NCI-H82 (cell line): ENCODE results near the gene SNX1.

ENCODE experiments used
- DNase-seq: peaks from one replicate; lab custom pipeline; 2025; lab: John Stamatoyannopoulos, UW

SNX1 gene

DNA sequence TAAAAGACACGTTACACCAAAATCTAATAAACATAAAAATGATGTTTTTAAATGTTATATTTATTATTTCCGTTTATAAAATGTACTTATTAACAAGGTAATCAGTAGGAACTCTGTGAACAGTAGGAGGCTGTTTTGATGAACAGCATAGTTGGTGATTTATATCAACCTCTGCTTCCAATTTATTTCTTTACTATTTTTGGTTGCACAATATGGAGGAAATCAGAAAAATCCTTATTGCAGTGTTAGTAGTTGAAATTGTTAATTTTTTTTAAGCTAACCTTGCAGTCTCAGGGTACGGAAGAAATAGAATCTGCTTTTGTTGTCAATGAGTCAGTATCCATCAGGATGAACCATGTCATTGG is 50.7 kb downstream of the SNX1 start:
- DNase-seq, result no peak

GRCh38 chr15:64146885-64147681 is 51.3 kb downstream of the SNX1 start:
- no peak for DNase-seq

DNA sequence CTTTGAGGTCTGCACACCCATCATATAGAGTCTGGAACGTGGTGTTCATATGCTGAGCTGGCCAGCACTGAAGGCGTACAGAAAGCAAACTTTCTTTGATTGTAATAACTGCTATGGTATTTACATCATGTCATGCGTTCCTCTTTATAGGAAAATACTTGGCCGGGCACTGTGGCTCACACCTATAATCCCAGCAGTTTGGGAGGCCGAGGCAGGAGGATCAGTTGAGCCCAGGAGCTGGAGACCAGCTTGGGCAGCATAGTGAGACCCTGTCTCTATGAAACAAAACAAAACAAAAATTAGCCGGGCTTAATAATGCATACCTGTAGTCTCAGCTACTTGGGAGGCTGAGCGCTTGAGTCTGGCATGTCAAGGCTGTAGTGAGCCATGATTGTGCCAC is 52.4 kb downstream of the SNX1 start:
- DNase-seq, result no peak

- DNase-seq, result no peak
These were observed 52.8 kb downstream of the SNX1 start for GRCh38 chr15:64148581-64148980.

- peak; percentile 62 for DNase-seq
These were observed 53.6 kb downstream of the SNX1 start for GRCh38 chr15:64149424-64149823.

- DNase-seq, result no peak
These were observed 54.3 kb downstream of the SNX1 start for GRCh38 chr15:64149893-64150578.

DNA sequence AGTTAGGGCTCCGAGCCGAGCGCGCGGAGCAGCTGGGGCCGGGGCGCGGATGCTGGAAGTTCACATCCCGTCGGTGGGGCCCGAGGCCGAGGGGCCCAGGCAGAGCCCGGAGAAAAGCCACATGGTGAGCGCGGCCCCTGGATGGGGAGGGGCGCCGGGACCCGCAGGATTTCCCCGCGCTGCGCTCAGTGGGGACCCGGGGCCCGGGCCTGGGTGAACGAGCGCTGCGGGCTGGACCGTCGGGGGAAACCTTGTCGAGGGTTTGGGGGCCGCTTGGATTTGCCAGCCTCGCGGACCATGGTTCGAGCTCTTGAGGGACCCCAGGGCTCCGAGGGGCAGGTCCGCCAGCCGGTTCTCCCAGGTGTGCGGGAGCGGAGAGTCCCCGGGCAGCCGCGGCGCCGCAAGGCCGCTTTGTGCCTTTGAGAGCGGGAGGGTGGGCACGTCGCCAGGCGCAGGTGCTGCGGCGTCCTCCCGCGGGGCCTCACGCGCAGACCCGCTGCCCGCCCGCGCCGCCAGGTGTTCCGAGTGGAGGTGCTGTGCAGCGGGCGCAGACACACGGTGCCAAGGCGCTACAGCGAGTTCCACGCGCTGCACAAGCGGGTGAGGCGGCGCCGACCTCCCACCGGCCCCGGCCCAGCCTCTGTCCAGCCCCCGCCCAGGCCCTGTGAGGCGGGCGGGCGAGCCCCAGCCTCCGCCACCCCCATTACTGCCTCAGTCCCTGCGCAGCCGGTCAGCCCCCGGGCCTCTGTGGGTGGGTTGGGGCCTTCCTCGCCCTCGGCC is 56.1 kb downstream of the SNX1 start, which contains the start of gene SNX22:
SNX22 (plus strand) TSS at position 5 of the 780 bp plus-strand sequence; CDS start at position 50, 45 bp downstream.
- DNase-seq, result peak; percentile 61

GRCh38 chr15:64152507-64153387 is 57.0 kb downstream of the SNX1 start:
- DNase-seq, result peak; percentile 52

GRCh38 chr15:64153480-64154367 is 57.9 kb downstream of the SNX1 start:
- DNase-seq, result peak; percentile 95

DNA sequence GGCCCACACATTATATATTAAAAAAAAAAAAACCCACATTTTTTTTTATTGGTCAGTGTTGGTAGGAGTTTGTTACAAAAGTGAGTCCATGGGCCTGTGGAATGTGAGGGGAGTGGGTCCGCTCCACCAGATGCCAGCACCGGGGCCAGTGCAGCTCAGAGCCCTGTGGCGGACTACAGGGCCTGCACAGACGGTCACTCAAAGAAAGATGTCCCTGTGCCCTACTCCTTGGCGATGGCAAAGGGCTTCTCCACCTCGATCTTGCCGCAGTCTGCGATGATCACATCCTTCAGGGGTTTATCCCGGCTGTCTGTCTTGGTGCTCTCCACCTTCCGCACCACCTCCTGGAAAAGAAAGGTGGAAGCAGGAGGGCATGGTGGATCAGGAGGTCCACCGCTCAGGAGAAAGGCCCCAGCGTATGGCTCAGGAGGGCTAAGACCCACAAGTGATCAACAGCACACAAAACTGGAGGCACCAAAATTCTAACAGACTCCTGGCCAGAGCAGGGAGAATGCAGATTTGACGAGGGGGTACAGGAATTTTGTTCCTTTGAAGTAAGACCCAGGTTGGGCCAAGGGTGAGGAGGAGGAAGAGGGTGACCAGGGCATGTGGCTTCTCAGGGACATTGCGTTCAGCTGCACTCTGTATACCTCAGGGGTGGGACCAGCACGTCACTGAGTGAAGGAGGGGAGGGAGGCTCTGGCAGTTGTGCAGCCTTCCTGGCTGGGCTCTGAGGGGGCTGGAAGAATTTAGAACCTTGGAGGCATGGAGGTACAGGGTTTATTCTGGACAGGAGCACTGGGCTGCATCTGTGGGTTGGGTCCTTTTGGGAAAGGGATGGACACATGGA is 60.2 kb downstream of the SNX1 start:
- no peak for DNase-seq

GRCh38 chr15:64156652-64157331 is 61.0 kb downstream of the SNX1 start:
- DNase-seq, result no peak

- DNase-seq, result no peak
These were observed 61.9 kb downstream of the SNX1 start for GRCh38 chr15:64157599-64158125.

DNA sequence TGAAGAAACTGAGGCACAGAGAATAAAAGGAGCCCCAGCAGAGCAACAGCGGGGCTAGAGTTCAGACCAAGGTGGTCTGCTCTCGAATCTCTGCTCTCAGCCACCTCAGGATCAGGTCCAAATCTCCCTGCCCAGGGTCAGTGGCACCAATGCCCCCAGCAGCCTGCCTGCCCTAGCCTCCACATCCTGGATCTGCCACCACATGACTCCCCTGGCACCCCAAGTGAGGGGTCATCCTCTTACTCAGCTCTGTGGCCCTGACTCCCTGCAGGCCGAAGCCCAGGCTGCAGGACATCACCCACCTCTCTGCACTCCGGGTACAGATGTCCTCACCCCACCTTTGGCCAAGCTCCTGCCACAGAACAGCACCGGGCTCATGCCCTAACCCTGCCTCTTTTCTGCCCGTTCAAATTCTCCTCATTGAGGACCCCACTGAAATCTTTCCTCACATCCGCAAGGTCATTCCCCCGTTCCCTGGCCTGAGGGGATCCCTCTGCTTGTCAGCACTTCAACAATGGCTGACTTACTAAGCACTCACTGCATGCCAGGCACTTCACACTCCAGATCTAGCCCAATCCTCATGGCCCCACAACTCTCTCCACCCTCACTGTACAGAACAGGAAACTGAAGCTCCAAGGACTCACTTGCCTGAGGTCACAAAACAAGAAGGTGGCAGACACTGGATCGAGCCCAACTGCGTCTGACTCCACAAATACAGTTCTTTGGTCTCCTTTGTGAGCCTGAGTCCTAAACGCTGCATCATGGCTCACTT is 62.8 kb downstream of the SNX1 start:
- no peak for DNase-seq

- no peak for DNase-seq
These were observed 66.1 kb downstream of the SNX1 start for GRCh38 chr15:64161688-64162477.

- DNase-seq, result no peak
These were observed 66.7 kb downstream of the SNX1 start for GRCh38 chr15:64162478-64162868.

DNA sequence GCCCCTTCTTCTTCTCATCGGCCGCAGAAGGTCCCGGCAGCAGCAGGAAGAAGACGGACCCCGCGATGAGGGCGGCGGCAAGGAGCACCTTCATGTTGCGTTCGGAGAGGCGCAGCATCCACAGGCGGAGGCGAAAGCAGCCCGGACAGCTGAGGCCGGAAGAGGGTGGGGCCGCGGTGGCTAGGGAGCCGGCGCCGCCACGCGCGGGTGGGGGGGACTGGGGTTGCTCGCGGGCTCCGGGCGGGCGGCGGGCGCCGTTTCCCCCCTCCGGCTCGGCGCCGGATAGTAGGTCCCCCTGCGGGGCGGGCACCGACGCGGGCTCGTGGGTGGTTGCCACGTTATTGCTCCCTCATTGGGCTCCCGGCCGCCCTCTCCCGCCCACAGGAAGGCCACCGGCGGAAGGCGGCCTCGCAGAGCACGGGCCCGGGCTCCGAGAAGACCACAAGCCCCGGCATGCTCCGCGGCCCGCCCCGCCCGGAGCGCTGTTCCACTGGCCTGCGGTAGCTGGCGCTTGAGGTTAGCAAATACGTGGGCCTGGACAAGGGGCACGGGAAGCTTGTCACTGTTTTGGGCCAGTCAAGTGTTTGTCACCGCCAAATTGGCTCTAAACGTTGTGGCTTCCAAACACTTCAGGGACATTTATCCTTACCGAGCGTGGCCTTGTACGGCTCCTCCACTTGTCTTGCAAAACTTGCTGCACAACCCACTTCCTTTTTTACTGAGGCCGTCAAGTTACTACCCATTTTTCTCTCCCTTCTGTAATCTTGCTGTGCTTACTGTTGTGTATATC is 67.3 kb downstream of the SNX1 start, which contains the start of gene PPIB:
PPIB (minus strand) TSS at position 154 of the 790 bp plus-strand sequence; CDS start at position 118, 36 bp downstream.
- DNase-seq, result peak; percentile 98
